ENCODE results near the gene LCLAT1.

LCLAT1 gene

DNA sequence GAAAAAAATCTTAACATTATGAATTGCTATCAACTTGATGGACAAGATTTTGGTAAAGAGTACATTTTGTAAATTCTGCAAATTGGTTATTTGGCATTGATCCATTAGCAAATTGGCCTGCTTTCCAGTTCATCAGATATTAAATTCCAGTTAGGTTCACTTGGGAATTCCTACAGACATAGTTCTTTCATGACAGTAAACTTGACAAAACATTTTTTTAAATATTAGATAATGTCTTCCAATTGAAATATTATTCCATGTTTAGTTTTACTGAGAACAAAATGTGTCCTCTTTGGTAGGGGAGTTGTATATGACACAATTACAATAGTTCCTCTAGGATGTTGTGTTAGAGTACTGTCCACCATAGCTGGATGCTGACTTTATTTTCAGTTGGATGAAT lies 141.9 kb downstream of the LCLAT1 start:
- Histone ChIP-seq H3K79me2 (ENCODE audit: insufficient read depth, low read length) (no peaks in the 10 kb centered on the region), H3K9me2 (ENCODE audit: low read depth, low read length) (no peaks in the 10 kb centered on the region), H3K4me2 (ENCODE audit: low read length) (no peak overlapping the region), H3F3A (ENCODE audit: insufficient read depth, low read length) (no peaks in the 10 kb centered on the region), H3K4me1 (ENCODE audit: insufficient read depth, low read length, severe bottlenecking) (peaks cover 13% of the 10 kb centered on the region), H4K20me1 (ENCODE audit: insufficient read depth, low read length) (no peaks in the 10 kb centered on the region), H3K27ac (ENCODE audit: low read depth, low read length, poor library complexity, severe bottlenecking) (no peak overlapping the region), H3K9me3 (ENCODE audit: low read length) (no peaks in the 10 kb centered on the region), H3K4me3 (ENCODE audit: low read depth, low read length, poor library complexity, severe bottlenecking) (no peak overlapping the region), H2AFZ (ENCODE audit: low read length) (no peak overlapping the region), H3K27me3 (ENCODE audit: insufficient read depth, low read length) (no peaks in the 10 kb centered on the region), H3K9ac (ENCODE audit: low read length) (no peak overlapping the region), H3K36me3 (ENCODE audit: insufficient read depth, low read length) (no peaks in the 10 kb centered on the region)
- no peak for TF ChIP-seq EZH2 (IDR thresholded peaks at IDR 0.05; ENCODE audit: borderline replicate concordance, low read length)
- TF ChIP-seq, protein P1, sequence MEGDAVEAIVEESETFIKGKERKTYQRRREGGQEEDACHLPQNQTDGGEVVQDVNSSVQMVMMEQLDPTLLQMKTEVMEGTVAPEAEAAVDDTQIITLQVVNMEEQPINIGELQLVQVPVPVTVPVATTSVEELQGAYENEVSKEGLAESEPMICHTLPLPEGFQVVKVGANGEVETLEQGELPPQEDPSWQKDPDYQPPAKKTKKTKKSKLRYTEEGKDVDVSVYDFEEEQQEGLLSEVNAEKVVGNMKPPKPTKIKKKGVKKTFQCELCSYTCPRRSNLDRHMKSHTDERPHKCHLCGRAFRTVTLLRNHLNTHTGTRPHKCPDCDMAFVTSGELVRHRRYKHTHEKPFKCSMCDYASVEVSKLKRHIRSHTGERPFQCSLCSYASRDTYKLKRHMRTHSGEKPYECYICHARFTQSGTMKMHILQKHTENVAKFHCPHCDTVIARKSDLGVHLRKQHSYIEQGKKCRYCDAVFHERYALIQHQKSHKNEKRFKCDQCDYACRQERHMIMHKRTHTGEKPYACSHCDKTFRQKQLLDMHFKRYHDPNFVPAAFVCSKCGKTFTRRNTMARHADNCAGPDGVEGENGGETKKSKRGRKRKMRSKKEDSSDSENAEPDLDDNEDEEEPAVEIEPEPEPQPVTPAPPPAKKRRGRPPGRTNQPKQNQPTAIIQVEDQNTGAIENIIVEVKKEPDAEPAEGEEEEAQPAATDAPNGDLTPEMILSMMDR (IDR thresholded peaks at IDR 0.05; ENCODE audit: low read length) = no peak

DNA sequence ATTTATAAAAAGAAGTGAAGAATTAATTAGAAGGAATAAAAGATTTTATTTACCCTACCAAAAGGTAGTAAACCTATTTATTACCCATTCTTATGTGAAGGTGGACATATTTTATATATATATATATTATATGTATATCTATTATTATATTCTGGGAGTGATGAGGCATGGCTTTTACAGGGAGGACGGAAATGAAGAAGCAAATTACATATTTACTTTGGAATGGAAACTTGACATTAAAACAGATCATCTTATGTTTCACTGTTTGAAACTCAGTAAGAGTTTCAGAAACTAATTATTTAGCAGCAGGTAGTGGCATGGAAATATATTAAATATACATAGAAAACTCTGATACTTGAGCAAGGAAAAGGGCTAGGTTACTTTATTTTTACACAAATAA lies 143.4 kb downstream of the LCLAT1 start:
- no peaks in the 10 kb centered on the region for H3K9me2 ChIP-seq (ENCODE audit: low read depth, low read length)
- H3F3A ChIP-seq (ENCODE audit: insufficient read depth, low read length) = no peaks in the 10 kb centered on the region
- H3K9ac ChIP-seq (ENCODE audit: low read length) = no peak overlapping the region
- no peaks in the 10 kb centered on the region for H3K4me1 ChIP-seq (ENCODE audit: insufficient read depth, low read length, severe bottlenecking)
- H4K20me1 ChIP-seq (ENCODE audit: insufficient read depth, low read length) = no peaks in the 10 kb centered on the region
- H3K4me2 ChIP-seq (ENCODE audit: low read length) = no peak overlapping the region
- no peak overlapping the region for H3K4me3 ChIP-seq (ENCODE audit: low read depth, low read length, poor library complexity, severe bottlenecking)
- no peak overlapping the region for H3K27ac ChIP-seq (ENCODE audit: low read depth, low read length, poor library complexity, severe bottlenecking)
- TF ChIP-seq EZH2 (IDR thresholded peaks at IDR 0.05; ENCODE audit: borderline replicate concordance, low read length) = no peak
- TF ChIP-seq, protein P1 (IDR thresholded peaks at IDR 0.05; ENCODE audit: low read length) = no peak
- no peaks in the 10 kb centered on the region for H3K9me3 ChIP-seq (ENCODE audit: low read length)
- H3K27me3 ChIP-seq (ENCODE audit: insufficient read depth, low read length) = no peaks in the 10 kb centered on the region
- H2AFZ ChIP-seq (ENCODE audit: low read length) = no peak overlapping the region
- H3K36me3 ChIP-seq (ENCODE audit: insufficient read depth, low read length) = no peaks in the 10 kb centered on the region
- H3K79me2 ChIP-seq (ENCODE audit: insufficient read depth, low read length) = no peaks in the 10 kb centered on the region

DNA sequence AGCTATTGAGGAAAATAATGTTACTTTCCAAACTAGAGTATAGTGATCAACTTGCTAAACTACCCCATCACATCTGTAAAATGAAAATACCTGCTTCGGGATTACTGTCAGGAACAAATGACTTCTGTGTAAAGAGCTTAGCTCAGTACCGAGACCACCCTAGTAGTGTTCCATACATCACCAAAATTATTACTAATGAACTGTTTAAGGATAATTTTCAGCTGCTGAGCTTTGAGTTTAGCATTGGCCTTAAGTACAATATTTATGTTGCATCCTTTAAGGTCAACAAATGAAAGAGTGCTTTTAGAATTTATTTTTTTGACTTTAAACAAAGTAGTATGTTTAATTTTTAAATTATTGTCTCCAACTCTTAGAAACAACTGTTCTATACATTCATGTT lies 144.1 kb downstream of the LCLAT1 start:
- Histone ChIP-seq H3K9ac (ENCODE audit: low read length) (no peak overlapping the region), H3K4me2 (ENCODE audit: low read length) (no peak overlapping the region), H3K4me1 (ENCODE audit: insufficient read depth, low read length, severe bottlenecking) (no peaks in the 10 kb centered on the region), H3K9me3 (ENCODE audit: low read length) (no peaks in the 10 kb centered on the region), H3K27me3 (ENCODE audit: insufficient read depth, low read length) (no peaks in the 10 kb centered on the region), H4K20me1 (ENCODE audit: insufficient read depth, low read length) (no peaks in the 10 kb centered on the region), H3F3A (ENCODE audit: insufficient read depth, low read length) (no peaks in the 10 kb centered on the region), H2AFZ (ENCODE audit: low read length) (no peak overlapping the region), H3K36me3 (ENCODE audit: insufficient read depth, low read length) (no peaks in the 10 kb centered on the region), H3K79me2 (ENCODE audit: insufficient read depth, low read length) (no peaks in the 10 kb centered on the region), H3K4me3 (ENCODE audit: low read depth, low read length, poor library complexity, severe bottlenecking) (no peak overlapping the region), H3K27ac (ENCODE audit: low read depth, low read length, poor library complexity, severe bottlenecking) (no peak overlapping the region), H3K9me2 (ENCODE audit: low read depth, low read length) (no peaks in the 10 kb centered on the region)
- TF ChIP-seq, protein P1 (IDR thresholded peaks at IDR 0.05; ENCODE audit: low read length) = no peak
- no peak for TF ChIP-seq EZH2 (IDR thresholded peaks at IDR 0.05; ENCODE audit: borderline replicate concordance, low read length)

Measured in OCI-LY1 (cell line).